Astrocyte (in vitro differentiated cells and primary cell): Measurements from ENCODE around the gene TOMM40L.

Experiments
- EZH2 ChIP-seq: IDR thresholded peaks from 2 replicates; pipeline ENCODE4 v1.6.1; 2012; ENCODE audit warnings: mild to moderate bottlenecking, low read length, inconsistent platforms; ENCODE audit not compliant: insufficient read depth
- TF ChIP-seq, protein P1 (sequence below): IDR thresholded peaks from 2 replicates; pipeline ENCODE4 v1.5.1; 2011; ENCODE audit warnings: low read depth, mild to moderate bottlenecking, inconsistent platforms, low read length, moderate library complexity; ENCODE audit not compliant: insufficient read depth

DNA sequence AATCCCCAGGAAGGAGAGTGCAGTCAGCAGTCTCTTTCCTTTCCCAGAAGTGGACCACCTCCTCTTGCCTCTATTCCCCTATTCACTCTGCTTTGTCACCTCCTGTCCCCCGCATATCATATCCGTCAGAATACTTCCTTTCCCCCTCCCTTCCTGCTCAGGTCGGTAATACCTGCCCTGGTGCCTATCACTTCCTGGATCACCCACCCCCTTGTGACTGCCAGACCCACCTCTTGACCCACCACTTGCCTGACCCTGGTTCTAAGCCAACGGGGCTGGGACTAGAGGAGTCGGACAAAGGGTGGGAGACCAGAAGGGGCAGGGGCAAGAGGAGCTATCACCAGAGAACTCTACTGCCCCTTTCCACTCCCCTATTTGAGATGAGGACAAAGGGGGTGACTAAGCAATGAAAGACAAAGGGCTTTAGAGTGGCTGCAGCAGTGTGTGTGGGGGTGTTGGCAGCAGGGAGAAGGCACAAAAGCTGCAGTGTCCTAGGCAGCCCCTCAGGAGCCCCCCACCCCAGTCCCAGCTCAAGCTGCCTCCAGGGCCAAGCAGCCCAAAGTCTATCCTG, 25.4 kb upstream of the TOMM40L start:
- TF ChIP-seq, protein P1, sequence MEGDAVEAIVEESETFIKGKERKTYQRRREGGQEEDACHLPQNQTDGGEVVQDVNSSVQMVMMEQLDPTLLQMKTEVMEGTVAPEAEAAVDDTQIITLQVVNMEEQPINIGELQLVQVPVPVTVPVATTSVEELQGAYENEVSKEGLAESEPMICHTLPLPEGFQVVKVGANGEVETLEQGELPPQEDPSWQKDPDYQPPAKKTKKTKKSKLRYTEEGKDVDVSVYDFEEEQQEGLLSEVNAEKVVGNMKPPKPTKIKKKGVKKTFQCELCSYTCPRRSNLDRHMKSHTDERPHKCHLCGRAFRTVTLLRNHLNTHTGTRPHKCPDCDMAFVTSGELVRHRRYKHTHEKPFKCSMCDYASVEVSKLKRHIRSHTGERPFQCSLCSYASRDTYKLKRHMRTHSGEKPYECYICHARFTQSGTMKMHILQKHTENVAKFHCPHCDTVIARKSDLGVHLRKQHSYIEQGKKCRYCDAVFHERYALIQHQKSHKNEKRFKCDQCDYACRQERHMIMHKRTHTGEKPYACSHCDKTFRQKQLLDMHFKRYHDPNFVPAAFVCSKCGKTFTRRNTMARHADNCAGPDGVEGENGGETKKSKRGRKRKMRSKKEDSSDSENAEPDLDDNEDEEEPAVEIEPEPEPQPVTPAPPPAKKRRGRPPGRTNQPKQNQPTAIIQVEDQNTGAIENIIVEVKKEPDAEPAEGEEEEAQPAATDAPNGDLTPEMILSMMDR: no peak
- no peak for TF ChIP-seq EZH2
